ENCODE results near the gene CACUL1.

The CACUL1 gene

GRCh38 chr10:118732245-118733165, 22.3 kb downstream of the CACUL1 start:
- no peak for DNase-seq (ENCODE audit: low spot score)

- no peak for DNase-seq (ENCODE audit: low spot score)
Observed at GRCh38 chr10:118730756-118731456, 23.9 kb downstream of the CACUL1 start.

- no peak for DNase-seq (ENCODE audit: low spot score)
Observed at GRCh38 chr10:118729641-118730258, 25.0 kb downstream of the CACUL1 start.

- DNase-seq (ENCODE audit: low spot score) = no peak
Observed at GRCh38 chr10:118729200-118729599, 25.6 kb downstream of the CACUL1 start.

- no peak for DNase-seq (ENCODE audit: low spot score)
Observed at GRCh38 chr10:118725886-118726500, 28.8 kb downstream of the CACUL1 start.

GRCh38 chr10:118723466-118723865, 31.3 kb downstream of the CACUL1 start:
- DNase-seq (ENCODE audit: low spot score) = no peak

- no peak for DNase-seq (ENCODE audit: low spot score)
Observed at GRCh38 chr10:118721539-118721876, 33.3 kb downstream of the CACUL1 start.

- no peak for DNase-seq (ENCODE audit: low spot score)
Observed at GRCh38 chr10:118720685-118721538, 33.9 kb downstream of the CACUL1 start.

GRCh38 chr10:118714366-118714765, 40.4 kb downstream of the CACUL1 start:
- DNase-seq (ENCODE audit: low spot score) = no peak

GRCh38 chr10:118712930-118713634, 41.7 kb downstream of the CACUL1 start:
- no peak for DNase-seq (ENCODE audit: low spot score)

- DNase-seq (ENCODE audit: low spot score) = no peak
Observed at GRCh38 chr10:118712080-118712479, 42.7 kb downstream of the CACUL1 start.

- no peak for DNase-seq (ENCODE audit: low spot score)
Observed at GRCh38 chr10:118710487-118710886, 44.3 kb downstream of the CACUL1 start.

- DNase-seq (ENCODE audit: low spot score) = no peak
Observed at GRCh38 chr10:118708571-118708970, 46.2 kb downstream of the CACUL1 start.

GRCh38 chr10:118704711-118705110, 50.1 kb downstream of the CACUL1 start:
- no peak for DNase-seq (ENCODE audit: low spot score)

- no peak for DNase-seq (ENCODE audit: low spot score)
Observed at GRCh38 chr10:118701529-118702323, 53.0 kb downstream of the CACUL1 start.

- DNase-seq (ENCODE audit: low spot score) = no peak
Observed at GRCh38 chr10:118698421-118698820, 56.3 kb downstream of the CACUL1 start.

GRCh38 chr10:118694848-118695247, 59.9 kb downstream of the CACUL1 start:
- DNase-seq (ENCODE audit: low spot score) = no peak

GRCh38 chr10:118692872-118693271, 61.9 kb downstream of the CACUL1 start:
- DNase-seq (ENCODE audit: low spot score) = no peak

GRCh38 chr10:118689070-118689858, 65.5 kb downstream of the CACUL1 start:
- DNase-seq (ENCODE audit: low spot score) = no peak

All from HuH-7.5 (cell line).